GM12801 (cell line): ENCODE results near the gene PLXNA2.

Experiments
- TF ChIP-seq, protein P1 (sequence below): IDR thresholded peaks from one replicate; pipeline ENCODE4 v1.5.1; 2011; ENCODE audit warnings: control low read depth; ENCODE audit not compliant: insufficient read length; ENCODE audit errors: extremely low read depth

Gene PLXNA2

DNA sequence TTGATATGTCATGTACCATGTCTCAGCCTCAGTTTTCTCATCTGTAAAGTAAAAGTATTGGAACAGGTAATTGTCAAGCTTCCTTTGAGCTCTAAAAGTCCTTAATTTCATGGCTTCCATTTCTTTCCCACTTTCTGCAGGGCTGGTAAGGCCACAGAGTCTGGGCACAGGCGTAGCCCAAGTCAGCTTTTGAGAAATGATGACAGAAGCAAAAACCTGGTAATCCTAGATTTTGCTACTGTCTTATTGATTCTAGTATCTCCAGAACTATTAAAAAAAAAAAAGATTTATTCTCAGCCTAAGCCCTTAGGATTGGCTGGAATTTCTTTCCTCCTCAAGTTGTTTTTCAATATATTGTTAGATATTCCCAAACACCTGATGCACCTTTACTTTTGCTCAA is 31.3 kb downstream of the PLXNA2 start:
- TF ChIP-seq, protein P1, sequence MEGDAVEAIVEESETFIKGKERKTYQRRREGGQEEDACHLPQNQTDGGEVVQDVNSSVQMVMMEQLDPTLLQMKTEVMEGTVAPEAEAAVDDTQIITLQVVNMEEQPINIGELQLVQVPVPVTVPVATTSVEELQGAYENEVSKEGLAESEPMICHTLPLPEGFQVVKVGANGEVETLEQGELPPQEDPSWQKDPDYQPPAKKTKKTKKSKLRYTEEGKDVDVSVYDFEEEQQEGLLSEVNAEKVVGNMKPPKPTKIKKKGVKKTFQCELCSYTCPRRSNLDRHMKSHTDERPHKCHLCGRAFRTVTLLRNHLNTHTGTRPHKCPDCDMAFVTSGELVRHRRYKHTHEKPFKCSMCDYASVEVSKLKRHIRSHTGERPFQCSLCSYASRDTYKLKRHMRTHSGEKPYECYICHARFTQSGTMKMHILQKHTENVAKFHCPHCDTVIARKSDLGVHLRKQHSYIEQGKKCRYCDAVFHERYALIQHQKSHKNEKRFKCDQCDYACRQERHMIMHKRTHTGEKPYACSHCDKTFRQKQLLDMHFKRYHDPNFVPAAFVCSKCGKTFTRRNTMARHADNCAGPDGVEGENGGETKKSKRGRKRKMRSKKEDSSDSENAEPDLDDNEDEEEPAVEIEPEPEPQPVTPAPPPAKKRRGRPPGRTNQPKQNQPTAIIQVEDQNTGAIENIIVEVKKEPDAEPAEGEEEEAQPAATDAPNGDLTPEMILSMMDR = no peak

DNA sequence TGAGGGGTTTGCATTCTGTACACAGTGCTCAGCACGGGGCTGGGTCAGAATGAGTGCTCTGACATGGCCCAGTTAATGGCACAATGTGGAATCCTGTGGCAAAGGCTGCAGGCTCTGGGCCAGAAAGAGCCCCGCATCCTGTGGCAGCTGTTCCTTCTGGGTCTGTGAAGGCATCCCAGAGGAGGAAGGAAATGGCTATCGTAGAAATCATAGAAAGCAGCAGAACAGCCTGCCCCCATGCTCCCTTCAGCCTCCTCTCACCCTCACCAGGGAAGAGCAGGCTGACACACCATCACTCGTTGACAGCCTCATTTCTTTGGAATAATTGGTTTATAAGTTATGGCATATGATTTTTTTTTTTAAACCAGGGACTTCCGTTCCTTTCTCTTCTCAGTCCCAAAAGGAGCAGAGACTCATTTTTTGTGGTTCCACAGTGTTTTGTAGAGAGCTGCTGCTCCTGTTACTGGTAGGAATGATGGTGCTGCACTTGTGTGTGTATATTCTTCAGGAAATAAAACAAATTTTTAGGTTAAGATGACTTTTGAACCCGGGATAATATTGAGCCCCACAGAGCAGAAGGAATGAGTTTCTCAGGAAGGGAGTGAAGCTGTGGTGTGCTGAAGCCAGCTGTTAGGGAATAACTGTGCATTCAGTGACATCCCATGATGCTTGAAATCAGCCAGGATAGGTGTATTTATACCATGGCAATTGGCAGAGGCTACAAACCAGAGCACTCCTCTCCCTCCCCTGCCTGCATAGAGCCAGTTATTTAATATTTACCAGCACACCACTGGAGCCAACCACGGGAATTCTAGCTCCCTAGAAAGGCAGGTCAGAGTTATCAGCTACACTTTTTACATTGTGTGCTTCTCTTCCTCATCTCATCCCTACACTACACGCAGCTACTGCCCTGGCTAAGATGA is 32.0 kb downstream of the PLXNA2 start:
- TF ChIP-seq, protein P1 = no peak

GRCh38 chr1:208209896-208210589 is 34.1 kb downstream of the PLXNA2 start:
- TF ChIP-seq, protein P1 = no peak

GRCh38 chr1:208209286-208209685 is 34.9 kb downstream of the PLXNA2 start:
- TF ChIP-seq, protein P1 = no peak

DNA sequence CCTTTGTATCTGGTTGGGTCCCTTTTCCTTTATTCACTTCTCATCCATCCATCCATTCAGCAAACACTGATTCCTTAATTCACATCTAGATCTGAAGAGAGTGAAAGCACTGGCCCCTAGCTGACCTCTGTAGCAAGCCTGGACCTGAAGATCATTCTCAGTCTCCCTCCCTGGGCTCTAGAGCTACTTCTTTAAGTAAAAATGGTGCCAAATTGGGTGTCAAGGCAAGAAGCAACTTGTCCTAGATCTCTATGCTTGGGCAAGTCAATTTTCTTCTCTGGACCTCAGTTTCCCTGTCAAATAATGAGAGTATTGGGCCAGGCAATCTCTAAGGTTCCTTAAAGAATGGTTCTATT is 36.1 kb downstream of the PLXNA2 start:
- TF ChIP-seq, protein P1 = no peak

- TF ChIP-seq, protein P1 = no peak
These were observed 36.6 kb downstream of the PLXNA2 start for GRCh38 chr1:208207388-208208131.

DNA sequence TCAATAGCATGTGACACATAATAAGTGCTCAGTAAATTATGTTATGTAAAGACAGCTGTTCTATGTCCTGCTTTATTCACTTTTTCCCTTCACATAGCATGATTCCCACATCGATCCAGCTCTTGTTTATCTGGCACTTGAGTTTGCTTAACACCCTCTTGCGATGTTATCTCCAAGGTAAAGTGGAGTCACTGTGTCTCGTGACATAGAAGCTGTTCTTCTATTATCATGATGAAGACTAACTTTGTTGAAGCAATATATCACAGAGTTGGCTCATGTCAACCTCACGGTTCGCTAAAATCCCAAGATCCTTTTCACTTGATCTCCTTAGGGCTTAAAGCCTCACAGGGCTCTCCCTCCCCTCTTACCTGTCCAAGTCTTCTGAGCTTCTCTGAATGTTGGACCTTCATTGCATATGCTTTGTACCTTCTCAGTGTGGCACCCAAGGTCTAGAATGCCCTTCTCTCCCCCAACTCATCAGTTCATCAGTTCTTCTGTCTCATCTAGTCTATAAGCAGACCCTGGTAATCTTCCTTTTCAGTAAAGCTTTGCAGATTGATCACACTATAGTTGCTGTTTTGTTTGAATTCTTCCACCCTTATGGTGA is 38.0 kb downstream of the PLXNA2 start:
- TF ChIP-seq, protein P1 = no peak
